HCT116 (cell line): Measurements from ENCODE around the gene APOL4.
"Not testable (repeated sequence)": the region's sequence is repeated elsewhere in the genome, so short reads cannot be mapped to it uniquely, and the experiment has no call there.

Source experiments
- CTCF ChIP-seq, 3 experiments: fragments of 200-600 bp in 1 of 3; sonication (generic) in 1 of 3; IDR thresholded peaks in 2 of 3; conservative IDR thresholded peaks in 1 of 3; 2 replicates each; pipeline ENCODE4 v1.5.1; 2012 to 2017; ENCODE audit warnings: low read depth in 2 of 3, low read length in 2 of 3, antibody characterized with exemption in 1 of 3, borderline replicate concordance in 1 of 3, control low read depth in 1 of 3, mild to moderate bottlenecking in 1 of 3, mixed read lengths in 1 of 3, mixed run types in 1 of 3, moderate library complexity in 1 of 3; ENCODE audit not compliant: insufficient read depth in 1 of 3
- EZH2phosphoT487 ChIP-seq: fragments of 200-600 bp; IDR thresholded peaks from 2 replicates; pipeline ENCODE4 v1.6.1; 2018; ENCODE audit warnings: antibody characterized with exemption, borderline replicate concordance
- POLR2A ChIP-seq: IDR thresholded peaks from 2 replicates; pipeline ENCODE4 v1.7.0; 2011; ENCODE audit warnings: borderline replicate concordance; ENCODE audit not compliant: insufficient read depth, insufficient read length; ENCODE audit errors: extremely low read depth
- ZNF274 ChIP-seq: fragments of 200-500 bp; sonication (Bioruptor generic); IDR thresholded peaks from 2 replicates; pipeline ENCODE4 v1.6.1; 2014; ENCODE audit warnings: mild to moderate bottlenecking, low read depth, low read length, inconsistent platforms

GRCh38 chr22:36187862-36188261 lies 13.7 kb downstream of the APOL4 start:
- TF ChIP-seq EZH2phosphoT487; CTCF (IDR thresholded peaks at IDR 0.05 in 2 of 3, conservative IDR thresholded peaks at IDR 0.05 in 1 of 3; ENCODE audit: borderline replicate concordance in 1 of 3, insufficient read depth in 1 of 3, low read depth in 2 of 3, low read length in 2 of 3); POLR2A; ZNF274: not testable (repeated sequence)
